Measurements from ENCODE around the gene RCSD1. TPM values are rescaled to one million over a fixed set of nuclear protein-coding genes. Genes with fewer than 3 reads are reported as not detected.

The RCSD1 gene
- total RNA-seq, 2 donors from 2014 or later, result 4.7 to 5.7 TPM

- Histone ChIP-seq H3K9me3 (no peaks in the 10 kb centered on the region), H3K27ac (no peak overlapping the region), H3K36me3 (no peaks in the 10 kb centered on the region), H3K4me1 (no peaks in the 10 kb centered on the region), H3K9ac (ENCODE audit: low read depth in 2 of 2, low read length in 2 of 2) (no peak overlapping the region), H3K27me3 (no peaks in the 10 kb centered on the region), H3K4me3 (no peak overlapping the region)
- DNase-seq, result no peak
- no peak for TF ChIP-seq CTCF (IDR thresholded peaks at IDR 0.05)
- intact Hi-C loops (cut with DNase I), result no loop called here
Observed at GRCh38 chr1:167698313-167698712, 68.3 kb downstream of the RCSD1 start.

DNA sequence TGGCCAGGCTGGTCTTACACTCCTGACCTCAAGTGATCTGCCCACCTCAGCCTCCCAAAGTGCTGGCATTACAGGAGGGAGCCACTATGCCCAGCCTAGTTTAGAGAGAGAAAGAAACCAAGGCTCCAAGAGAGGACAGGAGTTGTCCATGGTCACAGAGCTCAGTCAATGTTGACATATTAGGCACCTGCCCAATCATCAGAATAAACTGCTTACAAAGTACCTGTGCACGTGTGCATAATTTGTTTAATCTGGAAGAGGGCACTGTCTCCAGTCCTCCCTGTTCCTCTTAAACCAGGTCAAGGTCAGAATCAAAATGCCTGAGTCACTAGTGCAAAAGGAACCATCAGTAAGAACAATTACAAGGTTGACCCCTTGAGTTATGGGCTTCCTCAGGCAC lies 71.5 kb downstream of the RCSD1 start:
- no peak overlapping the region for H3K9ac ChIP-seq (ENCODE audit: low read depth in 2 of 2, low read length in 2 of 2)
- no peak overlapping the region for H3K4me3 ChIP-seq
- H3K27ac ChIP-seq, result no peak overlapping the region
- H3K27me3 ChIP-seq, result no peaks in the 10 kb centered on the region
- H3K4me1 ChIP-seq, result no peaks in the 10 kb centered on the region
- H3K9me3 ChIP-seq, result no peaks in the 10 kb centered on the region
- intact Hi-C loops (cut with DNase I), result no loop called here
- no peak for DNase-seq
- TF ChIP-seq CTCF (IDR thresholded peaks at IDR 0.05), result no peak
- H3K36me3 ChIP-seq, result no peaks in the 10 kb centered on the region

GRCh38 chr1:167703557-167703956 lies 73.5 kb downstream of the RCSD1 start:
- intact Hi-C loops (cut with DNase I), result no loop called here
- Histone ChIP-seq H3K4me3 (no peak overlapping the region), H3K9ac (ENCODE audit: low read depth in 2 of 2, low read length in 2 of 2) (no peak overlapping the region), H3K9me3 (no peaks in the 10 kb centered on the region), H3K27ac (no peak overlapping the region), H3K36me3 (no peaks in the 10 kb centered on the region), H3K27me3 (no peaks in the 10 kb centered on the region), H3K4me1 (no peaks in the 10 kb centered on the region)
- no peak for TF ChIP-seq CTCF (IDR thresholded peaks at IDR 0.05)
- DNase-seq, result no peak

DNA sequence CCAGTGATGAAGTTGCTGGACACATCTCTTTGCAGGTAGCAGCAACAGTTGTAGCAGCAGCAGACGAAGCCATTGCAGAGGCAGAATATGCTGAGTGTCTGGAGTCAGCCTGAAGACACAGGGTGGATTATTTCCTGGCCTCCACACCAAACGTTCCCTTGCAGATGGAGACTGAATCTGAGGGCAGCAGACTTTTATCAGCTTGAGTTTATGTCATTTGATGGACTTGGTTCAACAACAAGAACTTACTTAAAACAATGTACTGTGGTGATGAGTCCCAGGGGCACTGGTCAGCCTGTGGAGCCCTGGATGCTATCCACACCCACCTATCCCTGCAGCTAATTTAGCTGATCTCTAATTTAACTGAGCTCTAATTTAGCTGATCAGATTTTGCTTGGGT lies 74.7 kb downstream of the RCSD1 start:
- H3K4me3 ChIP-seq, result no peak overlapping the region
- H3K27me3 ChIP-seq, result no peaks in the 10 kb centered on the region
- no peak for DNase-seq
- no peaks in the 10 kb centered on the region for H3K9me3 ChIP-seq
- H3K27ac ChIP-seq, result no peak overlapping the region
- no peak overlapping the region for H3K9ac ChIP-seq (ENCODE audit: low read depth in 2 of 2, low read length in 2 of 2)
- no peaks in the 10 kb centered on the region for H3K36me3 ChIP-seq
- intact Hi-C loops (cut with DNase I), result no loop called here
- TF ChIP-seq CTCF (IDR thresholded peaks at IDR 0.05), result no peak
- H3K4me1 ChIP-seq, result no peaks in the 10 kb centered on the region

GRCh38 chr1:167705250-167705649 lies 75.2 kb downstream of the RCSD1 start:
- intact Hi-C loops (cut with DNase I), result no loop called here
- no peaks in the 10 kb centered on the region for H3K36me3 ChIP-seq
- H3K27ac ChIP-seq, result no peak overlapping the region
- no peak overlapping the region for H3K4me3 ChIP-seq
- H3K27me3 ChIP-seq, result no peaks in the 10 kb centered on the region
- H3K4me1 ChIP-seq, result no peaks in the 10 kb centered on the region
- TF ChIP-seq CTCF (IDR thresholded peaks at IDR 0.05), result no peak
- H3K9me3 ChIP-seq, result no peaks in the 10 kb centered on the region
- no peak overlapping the region for H3K9ac ChIP-seq (ENCODE audit: low read depth in 2 of 2, low read length in 2 of 2)
- DNase-seq, result no peak

DNA sequence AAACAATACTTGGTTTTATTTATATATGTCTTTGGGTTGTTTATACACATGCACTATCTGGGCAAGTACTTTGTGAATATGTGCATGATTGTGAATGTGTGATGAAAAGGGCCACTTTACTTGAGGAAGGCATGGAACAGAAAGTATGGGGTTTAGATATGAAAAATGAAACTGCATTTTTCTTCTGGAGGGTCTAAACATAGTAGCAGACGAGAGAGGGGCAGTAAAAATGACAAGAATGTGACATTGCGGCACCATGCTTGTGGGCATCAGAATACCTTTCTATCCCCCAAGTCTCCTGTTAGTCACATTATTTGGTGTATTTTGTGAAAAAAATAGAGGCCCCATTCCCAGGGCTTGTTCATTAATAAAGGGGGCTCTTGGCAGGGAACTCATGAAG lies 76.3 kb downstream of the RCSD1 start:
- Histone ChIP-seq H3K36me3 (no peaks in the 10 kb centered on the region), H3K9ac (ENCODE audit: low read depth in 2 of 2, low read length in 2 of 2) (no peak overlapping the region), H3K9me3 (no peaks in the 10 kb centered on the region), H3K27ac (no peak overlapping the region), H3K4me1 (no peaks in the 10 kb centered on the region), H3K27me3 (no peaks in the 10 kb centered on the region), H3K4me3 (no peak overlapping the region)
- no peak for TF ChIP-seq CTCF (IDR thresholded peaks at IDR 0.05)
- no peak for DNase-seq
- intact Hi-C loops (cut with DNase I), result no loop called here

Measured in colonic mucosa (tissue), 4 donors.